Inflammatory macrophage (primary cell): Measurements from ENCODE around the gene KCNJ15.
"Not testable (repeated sequence)": the region's sequence is repeated elsewhere in the genome, so short reads cannot be mapped to it uniquely, and the experiment has no call there.

Source experiments
- DNase-seq, 2 donors: peaks; one replicate each; pipeline ENCODE4 v3.0.0-alpha.2; 2020 to 2022

KCNJ15 gene

DNA sequence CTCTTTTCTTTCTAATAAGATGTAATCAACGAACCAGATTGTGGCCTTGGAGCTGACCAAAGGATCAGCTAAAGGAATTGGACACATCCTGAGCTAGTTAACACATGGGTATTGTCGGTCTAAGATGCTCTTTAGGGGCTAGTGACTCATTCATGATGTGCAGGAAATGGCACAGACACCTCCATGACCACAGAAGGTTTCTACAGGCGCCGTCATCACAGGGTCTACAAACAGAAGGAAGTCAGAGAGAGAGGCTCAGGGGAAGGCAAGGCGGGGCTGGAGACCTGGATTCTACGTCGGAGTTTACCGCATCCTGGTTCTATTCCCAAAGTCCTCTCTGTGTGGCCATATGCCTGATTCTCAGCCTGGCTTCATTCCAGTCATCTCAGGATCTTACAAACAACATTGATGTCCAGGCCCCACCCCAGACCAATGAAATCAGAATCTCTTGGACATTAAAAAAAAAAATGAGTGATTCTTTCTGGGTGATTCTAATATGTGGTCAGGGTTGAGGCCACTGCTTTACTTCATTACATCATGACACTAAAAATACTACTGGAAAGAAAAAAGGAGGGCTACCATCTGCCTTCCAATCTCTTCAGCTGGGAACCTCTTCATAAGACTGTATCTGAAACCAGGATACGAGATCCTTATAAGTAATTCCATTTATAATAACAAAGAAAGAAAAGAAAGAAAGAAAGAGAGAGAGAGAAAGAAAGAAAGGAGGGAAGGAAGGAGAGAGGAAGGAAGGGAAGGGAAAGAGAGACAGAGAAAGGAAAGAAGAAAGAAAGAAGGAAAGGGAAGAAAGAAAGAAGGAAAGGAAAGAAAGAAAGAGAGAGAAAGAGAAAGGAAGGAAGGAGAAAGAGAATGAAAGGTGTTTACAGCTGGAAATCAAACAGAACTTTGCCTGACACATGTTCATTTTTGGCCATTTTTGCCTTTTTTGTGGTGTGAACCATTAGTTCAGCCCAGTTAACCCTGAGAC is 11.6 kb upstream of the KCNJ15 start:
- peak in 1 of 2 donors; percentile 29 for DNase-seq

DNA sequence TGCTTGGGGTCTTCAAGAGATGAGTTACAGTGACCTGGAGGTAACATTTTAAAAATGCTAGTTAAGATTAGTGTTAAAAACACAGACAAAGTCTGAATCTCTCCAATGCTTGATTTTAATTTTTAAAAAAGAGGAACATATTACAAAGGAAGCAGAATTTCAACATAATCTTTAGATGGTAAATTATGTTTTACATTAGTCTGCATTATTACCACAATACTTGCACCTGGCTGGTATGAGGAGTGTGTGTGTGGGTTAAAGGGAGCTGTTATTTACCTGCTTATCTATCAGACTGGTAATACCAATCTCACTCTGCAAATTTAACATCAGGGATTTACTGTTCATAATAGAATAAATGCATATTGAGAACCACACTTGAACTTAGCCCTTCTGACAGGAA is 10.3 kb upstream of the KCNJ15 start:
- DNase-seq: peak in 1 of 2 donors; percentile 21

DNA sequence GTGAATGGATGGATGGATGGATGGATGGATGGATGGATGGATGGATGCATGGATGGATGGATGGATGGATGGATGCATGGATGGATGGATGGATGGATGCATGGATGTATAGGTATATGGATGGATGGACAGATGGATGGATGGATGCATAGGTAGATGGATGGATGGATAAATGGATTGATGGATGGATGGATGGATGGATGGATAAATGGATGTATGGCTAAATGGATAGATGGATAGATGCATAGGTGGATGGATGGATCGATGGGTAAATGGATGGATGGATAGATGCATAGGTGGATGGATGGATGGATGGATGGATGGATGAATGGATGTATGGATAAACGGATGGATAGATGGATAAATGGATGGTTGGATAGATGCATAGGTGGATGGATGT is 9.7 kb upstream of the KCNJ15 start:
- not testable (repeated sequence) for DNase-seq

DNA sequence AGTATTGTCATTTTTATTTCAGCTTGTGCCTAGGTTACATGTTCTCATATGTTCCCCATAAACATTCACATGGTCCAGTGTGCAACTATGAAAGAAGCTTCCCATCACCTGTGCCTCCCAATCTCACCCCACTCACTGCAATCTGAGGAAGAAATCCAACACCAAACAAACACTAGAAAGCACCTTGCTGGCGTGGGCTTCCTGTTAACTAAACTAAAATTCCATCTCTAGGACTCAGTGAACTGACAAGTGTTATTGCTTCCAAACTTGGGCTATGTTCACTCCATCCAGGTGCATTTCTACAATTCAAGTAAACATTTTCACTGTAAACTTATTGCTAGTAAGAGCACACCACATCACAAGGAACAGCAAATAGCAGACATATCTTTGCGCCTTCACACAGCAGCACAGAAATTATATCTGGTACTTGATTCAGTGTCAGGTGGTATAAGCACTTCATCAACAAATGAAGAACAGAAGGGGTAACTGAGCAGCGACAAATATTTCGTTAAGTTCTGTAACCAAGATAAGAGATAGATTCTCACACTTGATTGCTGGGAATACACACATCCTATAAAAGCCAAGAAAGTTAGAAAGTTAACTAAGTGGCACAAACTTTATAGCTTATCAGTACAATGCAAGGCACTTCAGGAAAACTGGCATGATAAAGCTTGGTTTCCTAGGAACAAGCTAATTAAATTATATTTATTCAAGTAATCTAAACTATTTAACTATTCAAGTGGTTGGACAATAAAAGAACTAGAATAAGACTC is 8.9 kb upstream of the KCNJ15 start:
- no peak for DNase-seq

DNA sequence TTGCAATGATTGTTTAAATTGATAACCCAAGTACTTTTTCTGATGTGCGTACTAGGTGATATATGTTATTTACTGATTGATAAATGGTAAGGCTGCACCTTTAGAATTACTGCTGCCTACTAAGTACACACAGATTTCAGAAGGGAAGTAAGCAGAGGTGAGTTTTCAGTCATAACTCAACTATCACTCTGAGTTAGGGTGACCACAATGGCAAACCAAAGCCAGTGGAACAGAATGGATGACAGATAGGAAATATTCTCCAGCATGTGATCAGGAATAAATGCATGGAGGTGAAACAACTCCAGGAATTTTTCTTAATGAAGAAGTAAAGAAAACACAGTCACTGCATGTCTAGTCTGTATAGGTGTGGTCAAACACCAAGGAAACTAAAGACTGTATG is 7.5 kb upstream of the KCNJ15 start:
- DNase-seq: no peak

DNA sequence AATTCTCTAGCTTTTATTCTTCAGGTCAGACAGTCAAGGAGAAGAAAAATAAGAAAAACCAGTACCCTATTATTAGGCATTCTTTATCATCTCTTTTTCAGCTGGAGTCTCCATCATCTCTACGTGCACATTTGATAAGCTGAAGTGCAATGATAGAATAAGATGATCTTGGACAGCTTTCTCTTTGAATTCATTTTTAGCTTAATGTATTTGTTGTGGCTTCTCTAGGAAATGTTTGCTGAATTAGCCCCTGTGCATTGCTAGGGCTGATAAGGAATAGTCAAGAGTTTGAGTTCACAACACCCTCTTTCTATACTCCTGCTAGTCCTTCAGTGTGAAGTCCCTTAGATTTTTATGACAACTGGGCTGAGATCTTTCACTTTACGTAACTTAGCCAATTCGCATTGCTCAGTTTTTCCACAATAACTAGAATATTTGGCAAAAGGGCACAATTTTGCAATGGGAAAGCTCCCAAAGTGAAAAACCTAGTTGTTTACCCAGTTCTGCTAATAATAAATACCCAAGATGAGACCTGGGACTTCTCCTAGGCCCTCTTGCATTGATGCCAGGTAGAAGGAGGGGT is 7.0 kb upstream of the KCNJ15 start:
- DNase-seq: no peak

DNA sequence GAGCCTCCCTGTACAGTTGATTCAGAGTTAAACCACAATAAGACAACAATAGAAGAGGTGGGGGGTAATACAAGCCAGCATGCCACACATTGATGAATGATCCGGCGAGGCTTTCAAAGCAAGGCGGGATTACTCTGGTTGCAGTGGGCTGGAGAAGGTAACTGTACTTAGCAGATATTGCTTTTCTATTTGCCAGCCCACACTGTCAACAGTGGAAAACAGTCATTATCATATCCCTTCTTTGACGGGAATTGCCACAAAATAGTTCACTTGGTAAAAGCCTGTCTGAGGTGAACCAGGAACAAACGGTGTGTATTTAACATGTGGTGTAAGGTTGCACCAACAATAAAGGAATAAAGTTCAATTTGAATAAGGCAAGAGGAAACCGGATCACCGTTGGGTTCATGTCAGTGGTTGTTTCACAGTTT is 5.8 kb upstream of the KCNJ15 start:
- no peak for DNase-seq

DNA sequence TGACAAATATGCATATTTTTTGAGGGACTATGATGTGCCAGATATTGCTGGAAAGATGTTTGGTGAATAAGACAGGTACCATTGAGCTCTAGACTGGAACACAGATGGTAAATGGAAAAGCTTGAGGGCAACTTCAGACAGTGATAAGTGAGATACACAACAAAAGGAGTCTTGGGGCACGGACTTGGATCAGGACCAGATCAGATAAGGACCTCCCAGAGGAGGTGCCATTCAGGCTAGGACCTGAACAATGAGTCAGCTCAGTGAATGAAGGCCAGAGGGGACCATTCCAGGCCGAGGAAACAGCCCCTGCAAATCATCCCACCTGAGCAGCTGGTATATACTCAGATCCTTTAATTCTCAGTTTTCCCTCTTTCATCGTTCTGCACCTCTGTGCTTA is 1.8 kb upstream of the KCNJ15 start:
- DNase-seq: no peak

DNA sequence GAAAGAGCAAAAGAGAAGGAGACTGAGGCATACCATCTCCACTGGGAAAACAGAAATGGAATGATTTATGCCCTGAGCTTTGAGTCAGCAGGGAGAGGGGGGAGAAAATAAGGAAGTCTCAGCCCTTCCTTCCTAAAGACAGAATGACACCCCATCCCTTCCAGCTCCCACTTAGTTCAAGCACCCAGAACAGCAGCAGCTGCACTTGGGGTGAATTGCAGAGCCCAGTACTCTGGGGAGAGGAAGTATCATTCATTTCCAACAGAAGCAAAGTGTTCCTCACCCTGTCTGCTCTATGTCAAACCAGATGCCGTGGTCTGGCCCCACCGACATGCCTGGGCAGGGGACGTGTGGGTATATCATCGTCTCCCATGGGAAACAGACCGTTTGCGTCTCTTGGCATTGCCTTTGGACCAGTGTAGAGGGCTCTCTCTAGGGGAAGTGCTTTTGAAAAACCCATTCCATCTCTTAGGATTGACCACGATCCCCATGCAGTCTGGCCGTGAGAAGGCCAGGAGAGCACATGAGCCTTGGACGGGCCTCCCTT is 1.1 kb upstream of the KCNJ15 start:
- DNase-seq: peak; percentile 10 to 16

DNA sequence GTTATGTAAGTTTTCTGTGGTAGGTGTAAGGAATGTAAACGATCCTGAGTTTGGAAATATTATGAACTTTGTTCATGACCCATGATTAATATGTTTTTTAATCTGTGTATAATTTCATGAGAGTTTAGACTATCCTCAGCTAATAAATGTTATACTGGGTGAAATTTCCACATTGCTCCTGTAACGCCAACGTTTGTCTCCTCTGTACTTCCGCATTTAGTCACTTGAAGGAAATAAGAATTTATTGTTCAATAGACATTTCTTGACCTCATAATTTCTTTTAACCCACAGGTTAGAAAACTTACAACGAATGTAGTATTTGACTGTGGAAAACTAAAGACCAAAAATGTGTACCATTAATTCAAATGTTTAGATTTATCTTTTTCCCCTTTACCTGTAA is 876 bp downstream of the KCNJ15 start:
- DNase-seq: peak; percentile 73 to 80

DNA sequence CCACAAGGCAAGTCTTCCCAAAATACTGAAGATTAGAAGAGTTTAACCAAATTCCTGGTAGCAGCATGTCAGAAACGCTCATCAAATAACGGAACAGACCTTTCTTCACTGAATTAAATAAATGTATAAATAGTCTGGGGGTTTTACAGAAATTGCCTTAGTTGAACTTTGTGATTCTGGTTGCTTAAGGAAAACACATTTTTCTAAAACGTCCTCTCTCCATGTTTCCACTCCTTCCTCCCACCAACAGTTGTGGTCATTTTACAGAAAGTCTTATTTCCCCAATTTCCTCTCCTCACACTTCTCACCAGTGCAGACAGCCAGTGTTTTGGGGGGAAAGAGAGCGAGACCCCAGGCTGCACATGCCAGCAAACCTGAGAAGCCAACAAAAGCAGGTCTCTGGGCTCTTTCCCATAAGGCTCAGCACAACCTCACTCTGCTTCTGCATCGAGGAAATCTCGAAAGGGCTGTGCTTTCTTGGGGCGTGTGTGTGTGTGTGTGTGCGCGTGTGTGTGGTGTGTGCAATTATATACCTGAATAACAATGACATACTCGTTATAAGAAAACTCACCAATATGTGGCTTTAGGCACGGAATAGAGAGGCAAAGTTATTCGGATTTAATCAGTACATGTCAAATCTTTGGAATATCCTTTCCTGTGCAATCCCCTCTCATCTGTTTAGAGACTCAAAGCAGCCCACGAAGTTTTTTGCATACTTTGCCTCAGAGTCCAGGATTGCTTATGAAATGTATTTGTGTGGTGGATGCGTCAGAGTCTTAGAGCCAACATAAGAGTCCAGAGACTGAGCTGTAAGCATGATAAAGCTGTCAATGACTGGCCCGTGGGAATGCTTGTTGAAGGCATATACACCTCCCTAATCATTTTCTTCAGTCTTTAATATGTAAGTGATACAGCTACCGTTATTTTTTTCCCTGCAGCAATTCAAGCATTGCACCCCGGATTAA is 2.0 kb downstream of the KCNJ15 start:
- peak; percentile 53 to 69 for DNase-seq

DNA sequence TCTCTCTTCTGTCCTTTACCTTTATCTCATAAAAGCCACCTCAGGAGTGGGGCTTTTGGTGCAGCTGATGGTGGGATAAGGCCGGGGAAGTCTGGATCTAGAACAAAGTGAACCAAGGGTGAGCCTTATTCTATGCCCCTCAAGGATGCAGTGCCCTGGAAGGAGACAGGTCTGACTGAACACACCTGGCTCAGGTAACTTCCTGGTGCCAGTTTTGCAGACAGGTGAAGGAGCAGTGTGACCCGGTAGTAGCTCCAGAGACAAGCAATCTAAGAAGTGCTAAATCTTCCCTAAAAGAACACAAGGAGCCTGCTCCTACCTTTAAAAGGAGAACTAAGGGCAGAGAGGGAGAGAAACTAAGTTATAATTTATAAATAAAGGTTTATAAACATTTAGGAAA is 2.9 kb downstream of the KCNJ15 start:
- no peak for DNase-seq

DNA sequence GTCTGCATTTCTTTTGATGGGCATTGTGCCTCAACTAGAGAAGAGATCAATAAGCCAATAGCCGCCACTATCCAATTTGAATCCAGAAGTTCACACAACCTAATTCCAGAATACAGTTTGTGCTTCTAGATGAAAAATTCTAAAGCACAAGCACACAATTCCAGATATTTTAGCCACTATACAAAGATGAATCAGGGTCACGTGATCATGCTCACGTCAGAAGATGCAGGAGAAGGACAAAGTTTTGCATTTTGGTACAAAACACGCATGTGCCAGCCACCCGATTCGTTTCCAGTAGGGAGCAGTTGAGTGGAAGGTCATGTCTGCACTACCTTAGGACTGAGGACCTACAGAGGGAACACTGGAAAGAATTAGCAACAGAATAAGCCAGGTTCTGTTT is 3.6 kb downstream of the KCNJ15 start:
- DNase-seq: no peak

DNA sequence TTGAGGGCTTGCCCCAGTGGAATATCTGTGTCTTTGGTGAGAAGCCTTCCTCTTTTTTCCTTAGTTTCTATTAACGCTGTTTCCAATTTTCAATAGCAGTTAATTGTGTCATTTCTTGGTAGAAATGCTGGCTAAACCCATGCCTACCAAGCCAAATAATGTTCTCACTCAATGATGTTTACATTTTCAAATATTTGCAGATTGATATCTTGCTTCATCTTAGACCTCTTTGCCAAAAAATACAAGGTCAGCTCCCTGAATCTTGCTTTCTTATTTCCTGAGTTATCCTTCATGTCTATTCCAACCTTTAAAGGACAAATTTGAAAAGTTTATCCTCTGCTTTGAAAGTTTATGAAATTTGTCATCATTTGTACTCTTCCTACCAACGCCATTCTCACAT is 5.1 kb downstream of the KCNJ15 start:
- no peak for DNase-seq

DNA sequence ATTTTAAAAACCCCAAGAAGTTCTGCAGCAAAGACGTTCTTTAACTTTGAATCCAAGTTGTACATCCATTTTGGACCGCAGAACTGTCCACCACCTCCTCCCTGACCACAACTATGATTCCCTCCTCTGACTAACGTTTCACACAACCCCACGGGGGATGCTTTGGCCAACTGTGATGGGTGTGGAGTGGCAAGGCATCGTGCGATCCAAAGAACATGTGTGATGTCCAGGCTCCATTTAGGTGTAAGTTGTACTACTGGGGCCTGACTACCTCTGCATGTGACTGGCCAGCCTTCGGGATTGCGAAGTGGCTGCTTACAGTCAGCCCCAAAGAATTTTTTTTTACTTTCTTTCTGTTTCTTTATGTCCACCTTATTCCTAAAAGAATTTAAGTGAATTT is 6.7 kb downstream of the KCNJ15 start:
- no peak for DNase-seq

DNA sequence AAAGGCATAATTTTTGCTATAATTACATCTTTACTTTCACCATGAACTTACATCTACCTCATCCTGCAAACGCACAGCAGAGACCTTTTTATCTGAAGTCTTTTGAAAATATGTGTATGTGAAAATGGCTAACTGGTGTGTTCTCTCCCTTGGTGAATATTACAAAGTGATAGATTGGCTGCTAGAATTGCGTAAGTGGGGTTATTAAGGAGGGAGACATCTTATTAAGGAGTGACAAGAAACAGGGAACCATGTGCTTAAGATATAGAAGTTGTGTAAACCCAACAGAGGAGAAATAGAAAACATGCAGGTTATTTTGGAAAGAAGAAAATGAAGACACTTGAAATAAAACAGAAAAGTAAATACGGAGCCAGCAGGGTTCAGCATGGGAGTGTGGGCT is 7.8 kb downstream of the KCNJ15 start:
- no peak for DNase-seq

DNA sequence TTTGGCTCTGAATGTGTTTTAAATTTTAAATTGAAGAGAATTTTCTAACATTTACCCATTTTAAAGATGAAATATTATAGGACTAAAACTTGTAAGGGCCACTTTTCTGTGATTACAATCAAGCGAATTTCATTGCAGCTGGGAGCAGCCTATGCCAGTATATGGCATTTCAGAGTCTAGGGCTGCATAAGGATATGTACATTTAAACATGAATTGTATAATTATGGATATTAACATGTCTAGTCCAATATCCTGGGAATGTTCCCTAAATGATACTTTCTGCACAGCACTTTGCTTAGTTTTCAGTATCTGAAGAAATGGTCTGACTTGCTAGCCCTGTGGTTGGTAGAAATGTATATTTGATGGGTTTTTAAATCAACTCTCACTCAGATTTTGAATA is 8.4 kb downstream of the KCNJ15 start:
- no peak for DNase-seq

DNA sequence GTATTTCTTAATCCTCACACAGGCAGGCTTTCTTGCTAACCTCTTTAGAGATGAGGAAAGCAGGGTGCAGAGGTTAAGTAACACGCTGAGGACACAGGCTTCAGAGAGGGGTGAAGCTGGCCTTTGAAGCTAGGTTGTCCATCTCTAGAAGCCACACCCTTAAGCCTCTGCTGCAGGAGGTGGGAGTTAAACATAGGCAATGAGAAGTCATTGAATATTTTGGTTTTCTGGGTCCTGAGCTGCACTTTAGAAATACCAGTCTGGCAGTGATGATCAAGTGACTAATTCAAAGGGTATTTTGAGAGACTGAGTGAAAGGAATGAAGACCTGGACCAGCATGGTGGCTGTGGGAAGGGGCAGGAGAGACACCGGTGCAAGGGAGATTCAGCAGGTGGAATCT is 9.9 kb downstream of the KCNJ15 start:
- peak in 1 of 2 donors; percentile 26 for DNase-seq

DNA sequence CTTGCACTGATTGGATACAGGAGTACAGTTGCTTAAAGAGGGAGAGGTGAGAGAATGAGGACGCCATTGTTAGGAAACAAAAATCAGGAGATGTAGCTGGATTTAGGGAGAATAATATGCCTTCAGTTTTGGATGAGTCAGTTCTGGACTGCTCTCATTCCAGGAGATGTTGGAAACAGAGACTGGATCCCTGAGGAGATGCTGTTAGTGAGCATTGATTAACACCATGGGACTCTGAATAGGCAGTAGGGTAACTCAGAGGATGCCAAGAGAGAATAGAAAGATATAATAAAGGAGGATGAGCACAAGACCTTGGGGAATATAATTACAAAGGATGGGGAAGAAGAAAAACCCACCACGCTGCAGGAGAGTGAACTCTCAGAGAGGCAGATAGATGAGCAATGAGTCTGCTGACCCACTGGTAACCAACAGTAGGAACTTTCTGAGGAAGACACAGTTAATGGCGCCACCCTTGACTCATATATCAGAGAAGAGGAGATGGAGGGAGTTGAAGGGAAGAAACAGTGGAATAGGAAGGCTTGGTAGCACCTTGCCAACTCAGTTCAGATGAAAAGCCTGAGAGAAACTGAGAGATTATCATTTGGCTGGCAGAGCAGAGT is 10.5 kb downstream of the KCNJ15 start:
- peak in 1 of 2 donors; percentile 44 for DNase-seq

DNA sequence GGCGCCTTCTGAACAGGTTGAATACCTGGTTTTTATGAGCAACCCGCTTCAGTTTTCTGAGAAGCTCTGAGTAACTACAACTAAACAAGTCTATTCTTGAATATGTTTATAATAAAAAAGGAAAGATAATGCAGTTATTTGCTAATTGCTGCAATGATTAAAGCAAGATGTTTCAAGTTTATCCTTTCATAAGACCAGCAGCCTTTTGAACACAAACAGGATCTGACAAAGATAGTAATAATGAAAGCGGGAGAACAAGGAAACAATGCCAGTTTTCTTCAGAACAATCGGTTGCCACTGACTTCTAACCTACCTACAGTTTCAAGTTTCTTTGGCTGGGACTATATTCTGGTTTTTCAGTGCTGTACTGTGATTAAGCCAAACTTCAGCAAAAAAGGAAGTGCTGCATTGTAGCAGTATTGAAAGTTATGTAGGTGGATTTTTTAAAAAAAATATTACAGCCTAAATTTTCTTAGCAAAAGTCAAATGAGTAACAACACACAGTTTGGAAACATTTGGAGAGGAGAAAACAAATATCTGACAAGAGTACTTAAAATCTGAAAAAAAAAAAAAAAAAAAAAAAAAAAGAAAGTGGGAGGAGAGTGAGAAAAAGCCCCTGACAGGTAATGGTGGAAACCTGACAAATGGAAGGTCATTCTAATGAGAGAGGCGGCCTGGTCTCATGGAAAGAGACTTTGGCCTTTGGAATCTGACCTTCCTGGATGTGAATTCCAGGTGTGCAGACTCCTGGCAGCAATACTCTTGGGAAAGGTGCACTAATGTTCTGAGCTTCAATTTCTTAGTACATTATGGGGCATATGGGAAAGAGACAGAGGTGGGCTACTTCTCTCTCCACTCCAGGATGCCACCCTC is 11.4 kb downstream of the KCNJ15 start:
- peak; percentile 18 to 50 for DNase-seq
